Fibroblast of upper back skin (primary cell): ENCODE results near the gene ASB7.
"Not testable (repeated sequence)": the region's sequence is repeated elsewhere in the genome, so short reads cannot be mapped to it uniquely, and the experiment has no call there.

Source experiments
- DNase-seq: peaks from one replicate; pipeline ENCODE4 v3.0.0-alpha.2; 2013

The ASB7 gene

DNA sequence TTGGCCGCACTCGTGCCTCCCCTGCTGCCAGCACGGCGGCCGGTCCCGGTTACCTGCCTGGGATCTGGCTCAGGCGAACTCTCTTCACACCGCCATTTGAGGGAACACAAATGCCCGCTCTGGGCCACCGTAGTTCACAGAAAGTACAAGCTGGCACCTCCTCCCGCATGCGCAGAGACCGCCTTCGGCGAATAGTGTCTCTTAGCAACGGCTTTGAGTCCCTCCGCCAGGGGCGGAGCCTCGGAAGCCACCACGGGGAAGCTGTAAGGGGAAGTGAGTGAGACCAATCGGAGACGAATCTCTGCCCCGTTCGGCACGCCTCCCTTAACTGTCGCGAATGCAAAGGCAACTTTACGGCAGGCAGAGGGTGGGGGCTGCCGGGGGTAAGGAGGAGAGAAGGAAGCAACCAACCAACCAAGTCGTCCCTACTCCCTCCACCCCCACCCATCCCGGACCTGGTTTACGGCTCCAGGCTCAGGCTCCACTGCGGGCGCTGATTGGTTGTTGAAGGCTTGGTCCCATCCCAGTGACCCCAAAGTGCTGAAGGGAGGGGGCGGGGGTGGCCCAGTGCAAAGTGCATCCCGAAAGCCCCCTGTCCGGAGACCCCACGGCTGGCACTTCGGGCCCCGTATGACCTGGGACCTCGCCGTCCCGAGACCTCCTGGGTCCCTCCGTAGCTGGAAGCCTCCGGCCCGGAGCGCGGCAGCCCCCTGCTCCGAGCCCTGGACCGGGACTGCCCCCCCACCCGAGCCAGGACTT is at the start of gene ASB7, which contains the start of gene LINS1:
Gene ASB7, plus strand, starts transcription at position 526 of the 759 bp plus-strand sequence. CDS start 9,628 bp downstream, outside the sequence.
Gene LINS1, minus strand, starts transcription at position 121 of the 759 bp plus-strand sequence. CDS start 21,342 bp downstream, outside the sequence.
- peak; percentile 100 for DNase-seq

DNA sequence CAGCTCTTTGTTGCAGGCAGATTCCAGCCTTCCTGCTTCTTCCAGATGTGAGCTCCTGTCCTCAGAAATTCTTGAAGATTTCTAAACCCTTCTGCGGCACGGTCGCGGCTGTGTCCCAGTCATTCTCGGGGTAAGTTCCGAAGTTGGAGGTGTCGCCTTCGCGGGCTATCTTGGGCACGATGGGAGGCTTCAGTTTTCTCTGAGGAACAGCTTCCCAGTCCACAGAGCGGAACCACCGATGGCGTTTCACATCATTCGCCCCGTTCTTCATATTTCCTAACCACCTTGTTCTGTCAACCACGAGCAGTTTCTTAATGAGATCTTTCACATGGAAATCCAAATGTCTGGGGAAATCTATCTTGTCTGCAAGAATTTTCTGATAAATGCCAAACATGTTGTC is 48.9 kb upstream of the ASB7 start:
- no peak for DNase-seq

DNA sequence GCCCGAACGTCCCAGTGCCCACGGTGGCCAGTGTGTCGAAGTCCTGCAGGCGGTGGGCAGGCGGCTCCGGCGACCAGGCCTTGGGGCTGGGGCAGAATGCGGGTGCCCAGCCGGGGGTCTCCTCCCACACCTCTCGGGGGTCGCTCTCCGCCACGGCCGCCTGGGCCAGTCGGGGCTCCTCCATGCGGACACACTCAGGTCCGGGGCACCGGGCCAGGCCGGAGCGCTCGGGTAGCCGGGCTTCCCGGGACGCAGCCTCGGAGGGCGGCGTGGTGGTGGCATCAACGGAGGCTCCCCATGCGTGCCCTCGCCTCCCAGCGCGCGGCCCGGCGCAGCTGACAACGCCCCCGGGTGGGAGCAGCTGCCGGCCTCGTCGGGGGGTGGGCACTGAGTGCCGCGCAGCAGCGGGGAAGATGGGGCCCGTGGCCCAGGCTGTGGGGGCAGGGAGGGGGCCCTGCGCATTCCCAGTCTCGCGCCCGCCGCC is 43.6 kb upstream of the ASB7 start:
- DNase-seq = no peak

GRCh38 chr15:100559330-100559729 is 43.1 kb upstream of the ASB7 start:
- no peak for DNase-seq

- DNase-seq = no peak
Observed at GRCh38 chr15:100560323-100560722, 42.1 kb upstream of the ASB7 start.

- DNase-seq = no peak
Observed at GRCh38 chr15:100565591-100565990, 36.8 kb upstream of the ASB7 start.

GRCh38 chr15:100566850-100567628 is 35.4 kb upstream of the ASB7 start:
- no peak for DNase-seq

DNA sequence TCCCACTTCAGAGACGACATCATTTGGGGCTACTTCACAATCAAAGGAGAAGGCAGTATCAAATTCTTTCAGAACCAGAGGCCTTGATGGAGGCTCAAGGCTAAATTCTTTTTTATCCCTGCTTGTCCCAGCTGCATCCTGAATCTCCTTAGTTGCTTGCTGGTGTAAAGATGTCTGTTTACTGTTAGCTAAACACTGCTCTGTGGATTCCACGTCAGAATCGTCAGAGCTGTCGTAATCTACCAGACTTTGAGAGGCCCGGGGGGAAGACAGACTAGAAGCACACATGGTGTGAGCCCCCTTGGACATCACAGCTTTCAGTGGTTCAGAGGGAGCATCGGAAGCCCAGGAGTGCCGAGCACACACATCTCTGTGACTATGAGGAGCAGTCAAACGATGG is 33.0 kb upstream of the ASB7 start:
- no peak for DNase-seq

DNA sequence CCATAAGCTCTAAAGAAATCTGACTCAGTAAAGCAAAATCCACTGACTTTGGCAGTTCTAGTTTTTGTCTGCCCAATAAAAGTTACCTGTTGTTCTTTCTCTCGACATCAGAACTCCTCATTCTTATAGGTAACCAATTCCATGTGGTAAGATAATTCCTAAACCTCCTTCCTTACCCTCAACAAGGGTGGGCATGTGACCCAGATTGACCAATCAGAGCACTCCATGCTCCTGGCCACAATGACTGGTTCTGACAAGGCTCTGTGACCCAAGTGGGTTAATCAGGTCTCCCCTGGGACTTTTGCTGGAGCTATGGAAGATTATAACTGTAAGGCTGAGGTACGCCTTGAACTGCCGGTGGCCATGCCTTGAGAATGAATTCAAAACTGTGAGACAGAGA is 32.1 kb upstream of the ASB7 start:
- DNase-seq = no peak

GRCh38 chr15:100570735-100571313 is 31.6 kb upstream of the ASB7 start:
- no peak for DNase-seq

DNA sequence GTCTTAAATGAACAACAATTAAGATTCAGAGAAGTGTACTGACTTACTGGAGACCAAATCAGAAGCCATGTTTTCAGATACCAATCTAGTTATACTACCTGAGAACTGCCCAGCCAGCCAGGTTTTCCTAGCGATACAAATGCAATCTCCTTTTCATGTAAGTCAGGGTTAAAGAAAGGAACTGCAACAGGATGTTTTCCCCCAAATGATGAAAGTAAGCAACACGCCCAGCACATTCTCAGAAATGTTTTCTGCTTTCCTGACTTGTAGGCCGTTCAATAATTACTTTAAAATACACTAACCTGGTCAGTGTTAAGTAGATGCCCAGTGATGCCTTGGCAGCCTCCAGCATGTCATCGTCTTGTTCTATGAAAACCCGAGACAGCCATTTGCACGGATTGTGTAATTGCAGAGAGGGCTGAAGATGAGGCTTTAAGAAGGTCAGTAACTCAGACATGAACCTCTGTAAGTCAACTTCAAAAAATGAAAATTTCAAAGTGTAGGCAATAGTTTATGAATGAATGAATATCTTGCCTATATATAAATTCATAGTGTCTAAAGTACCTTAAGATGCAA is 30.7 kb upstream of the ASB7 start:
- no peak for DNase-seq

- DNase-seq = peak; percentile 8
Observed at GRCh38 chr15:100572362-100572983, 29.9 kb upstream of the ASB7 start.

DNA sequence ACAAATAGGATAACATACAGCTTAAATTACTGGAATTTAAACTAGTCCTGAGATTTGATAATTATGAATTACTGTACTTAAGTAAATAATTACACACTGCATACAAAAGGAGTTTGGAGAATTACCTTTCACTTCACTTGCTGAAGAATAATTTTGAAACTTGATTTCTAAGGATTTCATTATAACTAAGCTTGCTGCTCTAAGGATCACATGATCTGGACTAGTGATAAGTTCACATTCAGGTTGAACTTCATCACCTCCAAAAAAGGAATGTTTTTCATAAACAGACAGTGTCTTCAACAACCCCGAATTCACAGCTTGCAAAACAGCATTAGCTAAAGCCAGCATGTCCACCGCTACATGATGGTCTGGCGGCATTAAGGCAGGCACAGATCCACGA is 28.9 kb upstream of the ASB7 start:
- DNase-seq = no peak

DNA sequence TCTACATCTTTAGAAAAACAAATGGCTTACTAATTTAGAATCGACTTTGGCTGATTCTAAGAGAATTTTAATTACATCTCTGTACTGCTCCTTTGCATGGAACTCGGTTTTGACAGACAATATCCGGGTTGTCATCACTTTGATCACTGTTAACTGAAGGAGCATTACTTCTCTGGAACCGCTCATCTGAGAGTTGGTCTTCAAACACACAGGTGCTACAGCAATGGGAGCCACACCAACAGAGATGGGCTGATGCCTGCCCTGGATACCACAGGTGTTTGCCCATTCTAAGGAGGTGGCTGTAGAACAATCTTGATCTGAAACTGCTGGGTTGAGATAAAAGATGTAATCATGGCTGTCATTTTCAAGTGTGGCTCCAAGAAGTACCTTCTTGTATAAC is 22.0 kb upstream of the ASB7 start:
- no peak for DNase-seq

DNA sequence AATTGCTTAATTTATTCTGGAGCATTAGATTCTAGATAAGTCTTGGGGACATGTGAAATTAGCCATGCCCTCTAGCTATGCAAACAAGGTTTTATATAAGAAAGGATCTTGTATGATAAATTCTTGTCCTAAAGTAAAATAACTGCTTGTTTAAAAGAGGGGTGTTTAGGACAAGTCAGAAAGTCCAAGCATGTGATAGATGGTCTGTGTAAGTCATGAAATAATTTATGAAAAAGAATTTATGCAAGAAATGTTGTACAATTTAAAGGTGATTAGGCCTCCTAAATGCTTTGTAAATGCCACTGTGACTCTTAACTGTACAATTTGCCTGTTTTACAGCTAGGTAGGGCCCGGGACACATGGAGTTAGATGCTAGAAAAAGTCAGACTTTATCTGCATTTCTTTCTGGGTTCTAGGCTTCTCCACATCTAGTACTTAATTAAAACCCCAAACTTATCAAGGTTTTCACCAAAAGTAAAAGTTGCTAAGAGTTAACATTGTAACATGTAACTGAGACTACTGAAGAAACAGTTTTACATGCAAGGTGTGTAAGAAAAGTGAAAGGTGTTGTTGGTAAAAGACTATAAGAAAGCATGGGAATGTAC is 13.6 kb upstream of the ASB7 start:
- DNase-seq = no peak

GRCh38 chr15:100591163-100591562 is 11.2 kb upstream of the ASB7 start:
- not testable (repeated sequence) for DNase-seq

DNA sequence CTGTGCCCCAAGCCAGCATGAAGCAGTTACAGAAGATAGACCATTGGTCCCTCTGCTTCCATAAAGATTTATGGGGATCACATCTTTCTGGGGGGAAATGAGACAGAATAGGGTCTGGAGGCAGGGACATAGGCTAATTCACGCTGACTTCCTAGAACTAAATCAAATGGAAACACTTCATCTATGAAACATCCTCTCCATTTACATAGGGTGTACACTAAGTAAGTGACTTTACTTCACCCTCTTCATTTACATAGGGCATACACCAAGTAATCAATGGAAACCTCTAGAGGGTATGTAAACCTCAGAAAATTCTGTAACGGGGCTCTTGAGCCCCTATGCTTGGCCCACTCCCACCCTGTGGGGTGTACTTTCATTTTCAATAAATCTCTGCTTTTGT is 10.6 kb upstream of the ASB7 start:
- no peak for DNase-seq

DNA sequence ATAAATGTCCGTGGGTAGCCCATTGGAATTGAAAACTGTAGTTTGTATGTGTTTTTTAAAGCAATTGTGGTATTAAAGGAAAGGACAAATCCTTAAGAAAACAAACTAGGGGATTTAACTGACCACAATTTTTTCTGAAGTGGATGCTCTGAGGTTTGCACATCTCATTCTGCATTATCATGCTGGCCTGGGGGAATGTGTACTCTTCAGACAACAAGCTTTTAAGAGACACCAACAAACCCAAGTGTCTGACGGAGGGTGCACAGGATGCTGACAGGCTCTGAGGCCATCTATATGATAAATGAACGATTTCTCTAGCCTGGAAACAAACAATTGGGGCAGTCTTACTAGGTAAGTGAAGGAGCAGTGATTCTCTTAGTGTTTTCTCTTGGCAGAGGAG is 9.5 kb upstream of the ASB7 start:
- no peak for DNase-seq

DNA sequence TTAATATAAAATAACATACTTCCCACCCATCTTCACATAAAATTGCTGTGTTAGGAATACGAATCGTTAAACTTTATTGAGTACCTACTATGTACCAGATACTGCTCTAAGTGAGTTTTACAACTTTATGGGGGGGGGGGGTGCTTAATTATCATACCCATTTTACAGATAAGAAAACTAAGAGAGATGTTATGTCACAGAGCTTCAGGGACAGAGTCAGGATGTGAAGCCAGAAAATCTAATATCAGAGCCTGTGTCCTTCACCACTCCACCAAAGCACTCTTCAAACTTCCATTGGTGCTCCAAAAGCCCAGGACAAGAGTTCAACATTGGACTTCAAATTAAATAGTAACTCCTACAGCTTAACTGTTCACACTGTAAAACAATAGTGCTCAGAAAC is 9.0 kb upstream of the ASB7 start:
- DNase-seq = no peak

DNA sequence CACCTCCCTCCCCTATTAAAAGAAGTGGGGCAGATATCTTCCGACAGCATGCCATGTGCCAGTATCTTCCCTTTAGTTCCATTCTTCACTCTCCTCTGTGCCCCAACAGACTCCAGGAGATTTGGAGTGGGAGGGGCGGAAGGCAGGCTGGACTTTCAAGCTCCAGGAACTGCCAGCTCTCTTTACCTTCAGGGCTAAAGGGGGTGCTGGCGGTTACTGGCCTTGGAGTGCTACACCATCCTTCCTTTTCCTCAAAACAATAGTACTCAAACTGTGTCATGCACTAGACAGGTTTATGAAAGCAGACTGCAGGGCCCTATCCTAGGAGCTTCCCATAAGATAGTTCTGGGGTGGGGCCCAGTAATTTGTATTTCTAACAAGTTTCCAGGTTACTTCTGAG is 6.4 kb upstream of the ASB7 start:
- DNase-seq = no peak

- DNase-seq = no peak
Observed at GRCh38 chr15:100596792-100597191, 5.6 kb upstream of the ASB7 start.

- DNase-seq = no peak
Observed at GRCh38 chr15:100597862-100598261, 4.5 kb upstream of the ASB7 start.
